CD14-positive monocyte (primary cell): ENCODE measurements around the gene TTC39A. TPM values are rescaled to one million over a fixed set of nuclear protein-coding genes. Genes with fewer than 3 reads are reported as not detected.

ENCODE experiments used
- DNase-seq, 3 donors: peaks; one replicate each; pipeline ENCODE4 v3.0.0-alpha.2; 2011 to 2022
- H2AFZ ChIP-seq: 2 replicates; pipeline ENCODE4 v1.6.0; 2012; ENCODE audit warnings: mild to moderate bottlenecking, low read depth, low read length, inconsistent platforms; ENCODE audit not compliant: insufficient read depth, poor library complexity, severe bottlenecking
- H3K27ac ChIP-seq, 2 donors: 1 replicate in 1 of 2; 2 replicates in 1 of 2; pipeline ENCODE4 v1.5.1; 2012 to 2013; ENCODE audit warnings: low read length in 2 of 2, control low read depth in 1 of 2, inconsistent platforms in 1 of 2, low read depth in 1 of 2, mild to moderate bottlenecking in 1 of 2
- H3K27me3 ChIP-seq, 2 donors: one replicate each; pipeline versions ENCODE4 v1.6.0 to v1.6.1; 2011 to 2013; ENCODE audit warnings: low read length in 2 of 2; ENCODE audit not compliant: control insufficient read depth in 2 of 2, insufficient read depth in 2 of 2
- H3K36me3 ChIP-seq, 2 donors: replicated peaks in 1 of 2; 1 replicate in 1 of 2; 2 replicates in 1 of 2; pipeline versions ENCODE4 v1.5.1 to v1.6.1; 2012 to 2013; ENCODE audit warnings: low read length in 2 of 2, control low read depth in 1 of 2, inconsistent platforms in 1 of 2, mild to moderate bottlenecking in 1 of 2; ENCODE audit not compliant: insufficient read depth in 2 of 2, control insufficient read depth in 1 of 2
- H3K4me1 ChIP-seq, 2 donors: 1 replicate in 1 of 2; 2 replicates in 1 of 2; pipeline versions ENCODE4 v1.5.1 to v1.6.1; 2012 to 2013; ENCODE audit warnings: low read length in 2 of 2, control low read depth in 1 of 2, inconsistent platforms in 1 of 2, mild to moderate bottlenecking in 1 of 2, moderate library complexity in 1 of 2; ENCODE audit not compliant: insufficient read depth in 2 of 2, control insufficient read depth in 1 of 2
- H3K4me2 ChIP-seq: replicated peaks from 2 replicates; pipeline ENCODE3; 2012; ENCODE audit warnings: low read length, moderate library complexity, mild to moderate bottlenecking; ENCODE audit not compliant: poor library complexity, severe bottlenecking; ENCODE audit errors: extremely low read depth
- H3K4me3 ChIP-seq, 3 experiments: fragments of 200-600 bp in 1 of 3; sonication (generic) in 1 of 3; replicated peaks in 1 of 3; 1 replicate in 2 of 3; 2 replicates in 1 of 3; pipeline ENCODE4 v1.5.1; 2011 to 2013; ENCODE audit warnings: low read length in 3 of 3, mild to moderate bottlenecking in 3 of 3, control low read depth in 2 of 3, low read depth in 2 of 3, inconsistent platforms in 1 of 3, moderate library complexity in 1 of 3
- H3K79me2 ChIP-seq: 2 replicates; pipeline ENCODE4 v1.6.0; 2012; ENCODE audit warnings: mild to moderate bottlenecking, control low read depth, inconsistent platforms, low read length, moderate library complexity; ENCODE audit not compliant: insufficient read depth
- H3K9ac ChIP-seq: 2 replicates; pipeline ENCODE4 v1.6.0; 2017; ENCODE audit warnings: low read length, mild to moderate bottlenecking; ENCODE audit not compliant: insufficient read depth, poor library complexity, severe bottlenecking
- H3K9me3 ChIP-seq, 2 donors: replicated peaks in 1 of 2; 1 replicate in 1 of 2; 2 replicates in 1 of 2; pipeline versions ENCODE4 v1.5.1 to v1.6.1; 2012 to 2013; ENCODE audit warnings: low read length in 2 of 2, control low read depth in 1 of 2; ENCODE audit not compliant: control insufficient read depth in 1 of 2, insufficient read depth in 1 of 2
- H4K20me1 ChIP-seq: 2 replicates; pipeline ENCODE4 v1.6.0; 2012; ENCODE audit warnings: mild to moderate bottlenecking, low read length, control low read depth, moderate library complexity; ENCODE audit not compliant: insufficient read depth
- H3K27ac Mint-ChIP-seq, 7 donors: one replicate each; pipeline ENCODE4 v1.8.0; 2020; ENCODE audit warnings: mild to moderate bottlenecking in 7 of 7, mixed read lengths in 7 of 7, moderate library complexity in 6 of 7, inconsistent platforms in 2 of 7
- H3K27me3 Mint-ChIP-seq, 3 donors: one replicate each; pipeline ENCODE4 v1.8.0; 2021 to 2022; ENCODE audit warnings: low read depth in 3 of 3, mild to moderate bottlenecking in 3 of 3, mixed read lengths in 3 of 3, moderate library complexity in 3 of 3, inconsistent platforms in 1 of 3
- H3K36me3 Mint-ChIP-seq, 2 donors: one replicate each; pipeline ENCODE4 v1.8.0; 2020; ENCODE audit warnings: mixed read lengths in 2 of 2, inconsistent platforms in 1 of 2, mild to moderate bottlenecking in 1 of 2
- H3K4me1 Mint-ChIP-seq: one replicate; pipeline ENCODE4 v1.8.0; 2020; ENCODE audit warnings: mild to moderate bottlenecking, mixed read lengths
- H3K4me3 Mint-ChIP-seq, 2 donors: one replicate each; pipeline ENCODE4 v1.8.0; 2020; ENCODE audit warnings: mild to moderate bottlenecking in 2 of 2, mixed read lengths in 2 of 2, moderate library complexity in 1 of 2
- H3K9me3 Mint-ChIP-seq, 7 donors: one replicate each; pipeline ENCODE4 v1.8.0; 2020 to 2022; ENCODE audit warnings: mixed read lengths in 7 of 7, mild to moderate bottlenecking in 6 of 7, moderate library complexity in 6 of 7, inconsistent platforms in 2 of 7
- CTCF ChIP-seq: fragments of 200-600 bp; IDR thresholded peaks from one replicate; pipeline ENCODE4 v1.8.0; 2022; ENCODE audit warnings: antibody characterized with exemption, mild to moderate bottlenecking
- WGBS: methylation state at CpG from one replicate; pipeline ENCODE4 v1.1.5; 2013; ENCODE audit warnings: missing lambda C conversion rate; ENCODE audit not compliant: insufficient coverage; 5-methylcytosine and 5-hydroxymethylcytosine counted together
- intact Hi-C, 2 donors: fragments of 100-400 bp; cut with micrococcal nuclease; formaldehyde crosslinking; loops; one replicate each; pipeline versions ENCODE4 v1.15.0 to v1.15.1; 2023
- polyA plus RNA-seq, 3 donors: library from polyadenylated mRNA; depleted of rRNA in 1 of 3; unstranded in 2 of 3; stranded (reverse) in 1 of 3; fragments of 300-500 nt in 2 of 3; fragments of >200 nt in 1 of 3; fragmentation: Illumina TruSeq in 2 of 3; gene quantifications; 1 replicate in 2 of 3; 2 replicates in 1 of 3; pipeline ENCODE4 v1.2.3, GENCODE V29; 2012 to 2021

Gene TTC39A
- polyA plus RNA-seq, 3 donors: 0.16 TPM; not detected in 2

- Histone ChIP-seq H3K9ac (no peak overlapping the region), H4K20me1 (no peaks in the 10 kb centered on the region), H3K4me2 (no peak overlapping the region), H3K27ac (no peak overlapping the region), H3K27me3 (no peaks in the 10 kb centered on the region), H2AFZ (no peak overlapping the region), H3K4me3 (no peak overlapping the region), H3K79me2 (no peaks in the 10 kb centered on the region), H3K9me3 (no peaks in the 10 kb centered on the region), H3K36me3 (no peaks in the 10 kb centered on the region), H3K4me1 (no peaks in the 10 kb centered on the region)
- peak overlapping the region in 1 of 7 donors; percentile 57 for H3K27ac Mint-ChIP-seq
- 94% methylated on average over 8 of the region's 8 CpGs for WGBS
- H3K36me3 Mint-ChIP-seq: no peaks in the 10 kb centered on the region
- no peak overlapping the region for H3K4me3 Mint-ChIP-seq
- DNase-seq: no peak
- no peak for TF ChIP-seq CTCF
- intact Hi-C loops: no loop called here
- H3K4me1 Mint-ChIP-seq: peaks cover 3% of the 10 kb centered on the region
- peaks cover 0 to 2% (median 0%) of the 10 kb centered on the region in 7 donors for H3K9me3 Mint-ChIP-seq
- H3K27me3 Mint-ChIP-seq: peaks cover 0 to 2% (median 1%) of the 10 kb centered on the region in 3 donors
These were observed 42.4 kb downstream of the TTC39A start for GRCh38 chr1:51287966-51288365.

GRCh38 chr1:51285055-51285454, 45.3 kb downstream of the TTC39A start:
- Mint-ChIP-seq H3K27ac (no peak overlapping the region), H3K27me3 (peaks cover 0 to under 1% (median 0%) of the 10 kb centered on the region in 3 donors), H3K9me3 (peaks cover 0 to 2% (median 0%) of the 10 kb centered on the region in 7 donors), H3K4me3 (no peak overlapping the region), H3K4me1 (peaks cover 5% of the 10 kb centered on the region), H3K36me3 (no peaks in the 10 kb centered on the region)
- H3K79me2 ChIP-seq: no peaks in the 10 kb centered on the region
- H3K36me3 ChIP-seq: peaks cover 0 to 4% of the 10 kb centered on the region in 2 donors
- H4K20me1 ChIP-seq: no peaks in the 10 kb centered on the region
- H3K4me3 ChIP-seq: no peak overlapping the region
- H3K27me3 ChIP-seq: no peaks in the 10 kb centered on the region
- no peak for TF ChIP-seq CTCF
- intact Hi-C loops: no loop called here
- DNase-seq: no peak
- H3K4me1 ChIP-seq: no peaks in the 10 kb centered on the region
- H3K9ac ChIP-seq: no peak overlapping the region
- no peak overlapping the region for H2AFZ ChIP-seq
- no peak overlapping the region for H3K4me2 ChIP-seq
- no peak overlapping the region for H3K27ac ChIP-seq
- H3K9me3 ChIP-seq: no peaks in the 10 kb centered on the region
- no CpG with 5 or more reads among the region's 1 CpG for WGBS
